Left lung (tissue), 10 donors: ENCODE data around the gene PCSK6. TPM values are rescaled to one million over a fixed set of nuclear protein-coding genes. Genes with fewer than 3 reads are reported as not detected.

Source experiments
- ATAC-seq: fragments of 200-7000 bp; cut with Tn5 transposase; one replicate; pipeline ENCODE4 v1.9.1; 2020; ENCODE audit warnings: moderate library complexity
- DNase-seq, 4 donors: peaks; one replicate each; pipeline ENCODE4 v3.0.0-alpha.2; 2013 to 2020
- H3K27ac ChIP-seq, 2 donors: fragments of 200-600 bp; sonication (generic) in 1 of 2; one replicate each; pipeline versions ENCODE4 v1.5.0 to v1.8.0; 2020 to 2021
- H3K27me3 ChIP-seq, 2 donors: fragments of 200-600 bp; sonication (generic) in 1 of 2; one replicate each; pipeline versions ENCODE4 v1.5.0 to v1.8.0; 2020 to 2021
- H3K36me3 ChIP-seq, 2 donors: fragments of 200-600 bp; sonication (generic) in 1 of 2; one replicate each; pipeline versions ENCODE4 v1.5.0 to v1.8.0; 2020 to 2021
- H3K4me1 ChIP-seq, 2 donors: fragments of 200-600 bp; one replicate each; pipeline ENCODE4 v1.8.0; 2021
- H3K4me3 ChIP-seq, 2 donors: fragments of 200-600 bp; sonication (generic) in 1 of 2; one replicate each; pipeline versions ENCODE4 v1.5.0 to v1.8.0; 2020 to 2021; ENCODE audit warnings: mild to moderate bottlenecking in 1 of 2
- H3K9me3 ChIP-seq, 2 donors: fragments of 200-600 bp; sonication (generic) in 1 of 2; one replicate each; pipeline versions ENCODE4 v1.5.0 to v1.8.0; 2020 to 2021
- CTCF ChIP-seq, 2 donors: fragments of 200-600 bp; sonication (generic) in 1 of 2; IDR thresholded peaks; one replicate each; pipeline versions ENCODE4 v1.5.0 to v1.8.0; 2021; ENCODE audit warnings: antibody characterized with exemption in 2 of 2
- intact Hi-C, 2 donors: fragments of 100-400 bp; cut with DNase I; formaldehyde crosslinking; loops; one replicate each; pipeline versions ENCODE4 v1.11.2 to v1.14.2; 2022
- polyA plus RNA-seq, 6 donors: library from polyadenylated mRNA; unstranded; fragments of 120-200 nt; gene quantifications; one replicate each; pipeline ENCODE4 v1.2.1, GENCODE V29; 2013; ENCODE audit not compliant: insufficient read length in 6 of 6
- total RNA-seq, 2 donors: library from RNA; stranded (reverse); fragmentation: NEBNext Ultra II Directional; extraction: Animal tissue kit (Norgen Biotek cat#: 25700); gene quantifications; one replicate each; pipeline ENCODE4 v1.2.1, GENCODE V29; 2021
- donor health status: DM: no; HTN: yes; CAD: no.
- donor health status: DM: no; HTN: no; CAD: no.

Gene PCSK6
- total and polyA plus RNA-seq, 8 donors = 7.7 to 25.7 (median 22.8) TPM

- intact Hi-C loops = no loop called here
Measured at GRCh38 chr15:101324524-101325177, 164.9 kb downstream of the PCSK6 start.

GRCh38 chr15:101323793-101324523 lies 165.5 kb downstream of the PCSK6 start:
- intact Hi-C loops = no loop called here
- Histone ChIP-seq H3K36me3 (no peaks in the 10 kb centered on the region), H3K4me3 (no peak overlapping the region), H3K9me3 (no peaks in the 10 kb centered on the region), H3K4me1 (peaks cover 0 to 10% of the 10 kb centered on the region in 2 donors), H3K27me3 (peaks cover 0 to 37% of the 10 kb centered on the region in 2 donors), H3K27ac (no peak overlapping the region)
- DNase-seq (no peak), ATAC-seq (no peak)
- no peak for TF ChIP-seq CTCF (IDR thresholded peaks at IDR 0.05)

More at GRCh38 chr15:101324524-101325177, 164.9 kb downstream of the PCSK6 start:
- no peaks in the 10 kb centered on the region for H3K36me3 ChIP-seq
- peaks cover 0 to 32% of the 10 kb centered on the region in 2 donors for H3K27me3 ChIP-seq
- H3K4me3 ChIP-seq = no peak overlapping the region
- no peak for ATAC-seq
- H3K27ac ChIP-seq = no peak overlapping the region
- no peak for TF ChIP-seq CTCF (IDR thresholded peaks at IDR 0.05)
- DNase-seq = no peak
- peaks cover 0 to 10% of the 10 kb centered on the region in 2 donors for H3K4me1 ChIP-seq
- H3K9me3 ChIP-seq = no peaks in the 10 kb centered on the region

- no peak for DNase-seq
- Histone ChIP-seq H3K4me3 (no peak overlapping the region), H3K36me3 (no peaks in the 10 kb centered on the region), H3K4me1 (peaks cover 0 to 10% of the 10 kb centered on the region in 2 donors), H3K27me3 (peaks cover 0 to 40% of the 10 kb centered on the region in 2 donors), H3K27ac (no peak overlapping the region), H3K9me3 (no peaks in the 10 kb centered on the region)
- TF ChIP-seq CTCF (IDR thresholded peaks at IDR 0.05) = no peak
- no peak for ATAC-seq
- intact Hi-C loops = no loop called here
Measured at GRCh38 chr15:101322854-101323477, 166.5 kb downstream of the PCSK6 start.

- DNase-seq = no peak
- ATAC-seq = no peak
- peaks cover 0 to 10% of the 10 kb centered on the region in 2 donors for H3K4me1 ChIP-seq
- H3K27ac ChIP-seq = no peak overlapping the region
- no peaks in the 10 kb centered on the region for H3K36me3 ChIP-seq
- no peak for TF ChIP-seq CTCF (IDR thresholded peaks at IDR 0.05)
- H3K9me3 ChIP-seq = no peaks in the 10 kb centered on the region
- no peak overlapping the region for H3K4me3 ChIP-seq
- intact Hi-C loops = no loop called here
- peaks cover 0 to 36% of the 10 kb centered on the region in 2 donors for H3K27me3 ChIP-seq
Measured at GRCh38 chr15:101322016-101322695, 167.4 kb downstream of the PCSK6 start.
